ENCODE data around the gene ARMCX4.

- TF ChIP-seq CTCF (IDR thresholded peaks at IDR 0.05): no peak
- TF ChIP-seq POLR2A (IDR thresholded peaks at IDR 0.05): no peak
These were observed 33.2 kb upstream of the ARMCX4 start for GRCh38 chrX:101452056-101452455.
